ENCODE measurements around the gene GOLGA8O.
"Not testable (repeated sequence)": the region's sequence is repeated elsewhere in the genome, so short reads cannot be mapped to it uniquely, and the experiment has no call there.

The GOLGA8O gene

DNA sequence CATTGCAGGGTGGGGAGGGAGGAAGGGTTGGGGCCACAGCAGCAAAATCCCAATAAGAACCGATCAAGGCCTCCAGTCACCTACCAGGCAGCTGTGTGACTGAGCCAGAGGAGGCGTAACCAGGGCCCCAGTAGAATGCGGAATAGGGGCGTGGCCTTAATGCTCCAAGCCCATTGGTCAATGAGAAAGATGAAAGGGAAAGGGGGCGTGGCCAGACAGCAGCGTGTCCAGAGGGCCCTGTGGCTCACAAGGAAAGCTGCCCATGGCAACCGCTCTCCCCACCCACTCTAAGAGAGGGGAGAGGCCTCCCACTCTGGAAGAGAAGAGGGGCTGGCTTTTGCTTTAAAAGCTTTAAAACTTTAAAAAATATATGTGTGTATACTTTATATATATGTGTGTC is at the start of gene GOLGA8O:
Gene GOLGA8O (minus strand): TSS at position 101 of the 400 bp plus-strand sequence. CDS start 98 bp downstream, at position 3.
- DNase-seq, result not testable (repeated sequence)

- DNase-seq, result not testable (repeated sequence)
Measured at GRCh38 chr15:32504152-32504811, 48.8 kb upstream of the GOLGA8O start.

GRCh38 chr15:32502946-32503345 is 47.5 kb upstream of the GOLGA8O start:
- not testable (repeated sequence) for DNase-seq

DNA sequence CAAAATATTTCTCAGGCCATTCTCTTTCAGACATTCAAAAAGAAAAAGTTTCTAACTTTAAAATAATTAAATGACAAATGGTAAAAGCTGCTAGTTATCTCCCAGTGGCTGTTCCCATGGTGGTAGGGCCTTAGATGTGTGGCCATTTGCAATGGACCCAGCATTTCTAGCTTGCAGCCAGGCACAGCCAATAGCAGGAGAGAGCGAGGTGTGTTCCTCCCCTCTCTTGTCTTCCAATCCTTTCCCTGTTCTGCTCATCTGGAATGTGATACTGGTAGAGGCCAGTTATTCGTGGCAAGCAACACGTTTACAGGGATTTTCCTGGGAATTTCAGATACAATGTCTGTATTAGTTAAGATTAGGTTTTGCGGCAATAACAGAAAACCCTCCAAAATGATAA is 37.3 kb upstream of the GOLGA8O start:
- not testable (repeated sequence) for DNase-seq

- not testable (repeated sequence) for DNase-seq
Measured at GRCh38 chr15:32486474-32486873, 31.0 kb upstream of the GOLGA8O start.

DNA sequence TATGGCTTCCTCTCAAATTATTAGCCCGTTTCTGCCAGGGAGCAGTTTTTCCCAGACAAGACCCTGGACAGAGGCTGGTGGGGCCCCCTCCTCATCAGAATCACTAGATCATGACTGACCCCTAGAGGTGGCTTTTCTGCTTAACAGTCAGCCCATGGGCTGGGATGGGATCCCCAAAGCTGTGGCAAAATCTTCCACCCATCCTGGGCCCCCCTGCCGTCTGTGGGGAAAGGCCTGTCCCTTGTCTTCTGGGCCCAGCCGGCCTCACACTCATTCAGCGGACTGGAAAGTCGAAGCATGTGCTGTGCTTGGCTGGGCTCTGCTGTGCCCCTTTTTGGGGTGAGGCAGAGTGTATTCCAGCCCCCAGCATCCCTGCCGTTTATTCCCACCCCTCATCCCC is 27.9 kb upstream of the GOLGA8O start:
- DNase-seq, result not testable (repeated sequence)

GRCh38 chr15:32481683-32482082 is 26.2 kb upstream of the GOLGA8O start:
- not testable (repeated sequence) for DNase-seq

DNA sequence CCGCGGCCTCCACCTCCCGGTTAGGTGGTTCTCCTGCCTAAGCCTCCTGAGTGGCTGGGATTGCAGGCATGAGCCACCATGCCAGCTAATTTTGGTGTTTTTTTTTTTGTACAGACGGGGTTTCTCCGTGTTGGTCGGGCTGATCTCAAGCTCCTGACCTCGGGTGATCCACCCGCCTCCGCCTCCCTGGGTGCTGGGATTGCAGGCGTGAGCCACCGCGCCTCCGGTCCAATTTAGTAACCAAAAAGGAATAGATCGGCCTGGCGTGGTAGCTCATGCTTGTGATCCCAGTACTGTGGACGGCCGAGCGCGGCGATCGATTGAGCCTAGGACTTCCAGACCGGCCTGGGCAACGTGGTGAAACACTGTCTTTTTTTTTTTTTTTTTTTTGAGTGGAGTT is 12.6 kb upstream of the GOLGA8O start:
- DNase-seq, result not testable (repeated sequence)

DNA sequence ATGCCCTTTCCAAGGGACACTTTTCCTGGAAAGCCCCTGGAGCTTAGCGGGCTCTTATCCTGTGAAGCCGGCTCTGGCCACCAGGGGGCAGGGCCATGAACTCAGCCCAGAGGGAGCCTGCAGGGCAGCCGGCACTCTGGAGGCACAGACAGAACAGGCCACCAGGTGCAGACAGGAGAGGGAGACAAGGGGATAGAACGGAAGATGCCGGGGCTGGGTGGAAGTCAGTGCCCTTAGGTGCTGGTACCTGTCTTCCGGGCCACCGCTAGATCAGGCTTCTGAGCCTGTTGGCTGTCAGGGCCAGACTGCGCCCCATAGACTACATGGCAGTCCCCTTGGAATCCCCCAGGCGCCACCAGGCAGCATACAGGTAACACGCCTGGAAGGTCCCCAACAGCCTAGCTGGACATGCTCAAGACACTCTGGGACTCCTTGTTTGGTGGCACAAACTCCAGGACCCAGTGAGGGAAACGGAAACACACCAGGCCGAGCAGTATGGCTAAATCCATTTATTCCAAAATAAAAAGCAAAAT is 14.9 kb downstream of the GOLGA8O start:
- not testable (repeated sequence) for DNase-seq

DNA sequence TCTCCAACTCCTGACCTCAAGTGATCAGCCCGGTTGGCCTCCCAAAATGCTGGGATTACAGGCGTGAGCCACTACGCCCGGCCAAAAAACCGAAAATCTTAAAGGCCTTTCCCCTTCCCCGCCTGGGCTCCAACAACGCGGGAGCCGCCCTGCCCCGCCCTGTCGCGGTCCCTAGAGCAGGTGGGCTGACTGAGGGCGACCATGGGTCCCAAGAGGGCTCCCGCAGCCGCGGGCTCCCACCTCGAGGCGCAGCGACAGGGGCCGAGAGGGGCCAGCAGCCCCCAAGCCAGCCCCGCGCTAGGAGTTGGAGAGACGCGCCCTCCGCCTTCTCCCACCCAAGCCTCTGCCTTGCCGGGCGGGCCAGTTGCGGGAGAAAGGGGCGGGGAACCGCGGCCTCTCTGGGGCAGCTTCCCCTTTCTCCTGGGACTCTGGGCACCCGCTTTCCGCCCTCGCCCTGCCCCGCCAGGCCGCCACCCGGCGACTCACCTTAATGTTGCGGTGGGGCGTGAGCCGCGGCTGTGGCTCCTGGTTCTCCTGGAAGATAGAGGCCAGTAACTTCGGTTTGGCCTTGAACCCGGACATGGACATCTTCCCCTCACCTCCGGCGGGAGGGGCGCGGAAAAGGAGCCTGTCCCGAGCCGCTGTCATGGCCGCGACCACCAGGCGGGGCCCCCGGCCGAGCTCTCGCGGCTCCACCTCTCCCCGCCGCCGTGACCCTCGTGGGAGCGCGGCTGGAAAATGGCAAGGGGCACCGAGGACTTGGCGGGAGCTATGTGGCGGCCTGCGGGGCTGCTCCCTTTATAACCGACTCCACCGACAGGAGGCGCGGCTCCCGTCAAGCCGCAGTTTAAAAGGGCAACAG is 21.1 kb downstream of the GOLGA8O start:
- not testable (repeated sequence) for DNase-seq

DNA sequence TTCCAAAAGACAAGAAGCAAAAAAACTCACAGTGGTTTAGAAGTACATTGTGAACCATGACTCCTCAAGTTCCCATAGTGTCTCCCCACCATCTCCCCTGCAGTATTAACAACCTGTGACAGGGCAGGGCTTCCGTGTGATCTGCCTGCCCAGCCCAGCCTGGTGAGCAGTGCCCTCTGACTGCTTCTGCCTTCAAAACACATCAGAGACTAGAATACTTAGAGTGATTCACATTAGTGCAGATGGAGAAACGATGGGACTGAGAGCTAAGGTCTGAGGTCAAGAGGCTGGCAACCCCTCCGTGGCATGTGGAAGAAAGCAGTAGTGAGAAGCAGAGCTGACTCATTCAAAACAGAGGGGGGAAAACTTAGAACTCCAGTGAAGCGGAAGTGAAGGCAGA is 27.8 kb downstream of the GOLGA8O start:
- DNase-seq, result not testable (repeated sequence)

- not testable (repeated sequence) for DNase-seq
Measured at GRCh38 chr15:32426511-32426910, 28.9 kb downstream of the GOLGA8O start.

GRCh38 chr15:32407903-32408302 is 47.5 kb downstream of the GOLGA8O start:
- DNase-seq, result not testable (repeated sequence)

- not testable (repeated sequence) for DNase-seq
Measured at GRCh38 chr15:32403192-32403591, 52.2 kb downstream of the GOLGA8O start, which contains the start of gene GOLGA8K. Gene GOLGA8K, minus strand, starts transcription at chr15:32403292. Its CDS starts 98 bp downstream, at chr15:32403194.

GRCh38 chr15:32396522-32396921 is 58.9 kb downstream of the GOLGA8O start:
- not testable (repeated sequence) for DNase-seq
